Measurements from ENCODE around the gene CDC23. TPM values are rescaled to one million over a fixed set of nuclear protein-coding genes. Genes with fewer than 3 reads are reported as not detected.

The CDC23 gene
- total RNA-seq, 1 donor from 2014 or later, result 34.2 TPM

DNA sequence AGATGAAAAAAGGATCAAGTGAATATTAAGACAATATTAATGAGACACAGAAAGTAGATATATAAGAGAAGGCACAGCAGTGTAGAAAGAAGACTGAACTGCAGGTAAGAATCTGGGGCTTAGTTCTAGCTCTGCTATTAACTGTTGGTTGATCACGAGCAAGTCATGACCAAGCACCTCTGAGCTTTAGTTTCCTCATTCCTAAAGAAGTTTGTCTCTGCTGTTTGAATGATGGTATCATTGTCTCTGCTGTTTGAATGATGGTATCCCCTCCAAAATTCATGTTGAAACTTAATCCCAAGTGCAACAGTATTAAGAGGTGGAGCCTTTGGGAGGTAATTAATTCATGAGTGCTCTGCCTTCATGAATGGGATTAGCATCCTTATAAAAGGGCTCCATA, 71.4 kb downstream of the CDC23 start:
- Histone ChIP-seq H3K27ac (ENCODE audit: low read depth, low read length) (no peak overlapping the region), H3K4me3 (ENCODE audit: insufficient read depth, low read depth, low read length) (no peak overlapping the region), H3K4me2 (ENCODE audit: low read length) (no peak overlapping the region), H3K79me2 (ENCODE audit: insufficient read depth, low read length) (no peaks in the 10 kb centered on the region), H2AFZ (ENCODE audit: low read depth, low read length) (no peak overlapping the region), H4K20me1 (ENCODE audit: insufficient read depth, low read length) (no peaks in the 10 kb centered on the region), H3K27me3 (ENCODE audit: insufficient read depth, low read length) (no peaks in the 10 kb centered on the region), H3K9ac (ENCODE audit: low read length) (no peak overlapping the region), H3K36me3 (ENCODE audit: insufficient read depth, low read length) (no peaks in the 10 kb centered on the region), H3K4me1 (ENCODE audit: insufficient read depth, low read length) (peaks cover 4% of the 10 kb centered on the region), H3K9me3 (ENCODE audit: insufficient read depth, low read depth, low read length) (no peaks in the 10 kb centered on the region)
- Mint-ChIP-seq H3K27me3 (ENCODE audit: low read depth, unreplicated experiment) (no peaks in the 10 kb centered on the region), H3K9me3 (ENCODE audit: unreplicated experiment) (no peaks in the 10 kb centered on the region), H3K4me1 (ENCODE audit: low read depth, unreplicated experiment) (no peaks in the 10 kb centered on the region), H3K4me3 (ENCODE audit: unreplicated experiment) (no peak overlapping the region), H3K27ac (ENCODE audit: unreplicated experiment) (no peak overlapping the region), H3K36me3 (ENCODE audit: low read depth, unreplicated experiment) (no peaks in the 10 kb centered on the region)
- no peak for TF ChIP-seq EZH2 (IDR thresholded peaks at IDR 0.05; ENCODE audit: insufficient read depth, low read length)
- TF ChIP-seq CTCF (IDR thresholded peaks at IDR 0.05; ENCODE audit: insufficient read depth, low read depth, low read length), result no peak
- FAIRE-seq (no peak), DNase-seq (ENCODE audit: low read depth) (no peak)

- Histone ChIP-seq H3K27ac (ENCODE audit: low read depth, low read length) (no peak overlapping the region), H3K9ac (ENCODE audit: low read length) (no peak overlapping the region), H3K9me3 (ENCODE audit: insufficient read depth, low read depth, low read length) (no peaks in the 10 kb centered on the region), H3K27me3 (ENCODE audit: insufficient read depth, low read length) (no peaks in the 10 kb centered on the region), H3K36me3 (ENCODE audit: insufficient read depth, low read length) (no peaks in the 10 kb centered on the region), H3K79me2 (ENCODE audit: insufficient read depth, low read length) (no peaks in the 10 kb centered on the region), H3K4me1 (ENCODE audit: insufficient read depth, low read length) (peaks cover 4% of the 10 kb centered on the region), H3K4me3 (ENCODE audit: insufficient read depth, low read depth, low read length) (no peak overlapping the region), H2AFZ (ENCODE audit: low read depth, low read length) (no peak overlapping the region), H3K4me2 (ENCODE audit: low read length) (no peak overlapping the region), H4K20me1 (ENCODE audit: insufficient read depth, low read length) (no peaks in the 10 kb centered on the region)
- Mint-ChIP-seq H3K4me3 (ENCODE audit: unreplicated experiment) (no peak overlapping the region), H3K27ac (ENCODE audit: unreplicated experiment) (no peak overlapping the region), H3K27me3 (ENCODE audit: low read depth, unreplicated experiment) (no peaks in the 10 kb centered on the region), H3K9me3 (ENCODE audit: unreplicated experiment) (no peaks in the 10 kb centered on the region), H3K4me1 (ENCODE audit: low read depth, unreplicated experiment) (no peaks in the 10 kb centered on the region), H3K36me3 (ENCODE audit: low read depth, unreplicated experiment) (no peaks in the 10 kb centered on the region)
- DNase-seq (ENCODE audit: low read depth) (no peak), FAIRE-seq (no peak)
- no peak for TF ChIP-seq EZH2 (IDR thresholded peaks at IDR 0.05; ENCODE audit: insufficient read depth, low read length)
- TF ChIP-seq CTCF (IDR thresholded peaks at IDR 0.05; ENCODE audit: insufficient read depth, low read depth, low read length), result no peak
Measured at GRCh38 chr5:138140268-138140667, 72.9 kb downstream of the CDC23 start.

GRCh38 chr5:138139781-138140090, 73.4 kb downstream of the CDC23 start:
- H2AFZ ChIP-seq (ENCODE audit: low read depth, low read length), result peak overlapping the region; percentile 46
- H3K4me3 ChIP-seq (ENCODE audit: insufficient read depth, low read depth, low read length), result peak overlapping the region; percentile 59
- no peaks in the 10 kb centered on the region for H4K20me1 ChIP-seq (ENCODE audit: insufficient read depth, low read length)
- no peaks in the 10 kb centered on the region for H3K36me3 ChIP-seq (ENCODE audit: insufficient read depth, low read length)
- no peak for DNase-seq (ENCODE audit: low read depth)
- H3K79me2 ChIP-seq (ENCODE audit: insufficient read depth, low read length), result no peaks in the 10 kb centered on the region
- Mint-ChIP-seq H3K27me3 (ENCODE audit: low read depth, unreplicated experiment) (no peaks in the 10 kb centered on the region), H3K9me3 (ENCODE audit: unreplicated experiment) (no peaks in the 10 kb centered on the region), H3K4me3 (ENCODE audit: unreplicated experiment) (peak overlapping the region; percentile 87), H3K36me3 (ENCODE audit: low read depth, unreplicated experiment) (no peaks in the 10 kb centered on the region), H3K27ac (ENCODE audit: unreplicated experiment) (no peak overlapping the region), H3K4me1 (ENCODE audit: low read depth, unreplicated experiment) (no peaks in the 10 kb centered on the region)
- H3K27ac ChIP-seq (ENCODE audit: low read depth, low read length), result no peak overlapping the region
- no peak for FAIRE-seq
- no peaks in the 10 kb centered on the region for H3K9me3 ChIP-seq (ENCODE audit: insufficient read depth, low read depth, low read length)
- H3K9ac ChIP-seq (ENCODE audit: low read length), result no peak overlapping the region
- no peaks in the 10 kb centered on the region for H3K27me3 ChIP-seq (ENCODE audit: insufficient read depth, low read length)
- peaks cover 4% of the 10 kb centered on the region for H3K4me1 ChIP-seq (ENCODE audit: insufficient read depth, low read length)
- peak overlapping the region; percentile 83 for H3K4me2 ChIP-seq (ENCODE audit: low read length)
- TF ChIP-seq CTCF (IDR thresholded peaks at IDR 0.05; ENCODE audit: insufficient read depth, low read depth, low read length) (no peak), EZH2 (IDR thresholded peaks at IDR 0.05; ENCODE audit: insufficient read depth, low read length) (no peak)

Measured in astrocyte (in vitro differentiated cells and primary cell).